GM21717 (cell line): ENCODE data around the gene SMAD3.

ENCODE experiments used
- ATAC-seq: cut with Tn5 transposase; IDR thresholded peaks from one replicate; pipeline ENCODE4 v1.9.1; 2021; ENCODE audit warnings: mild to moderate bottlenecking, moderate library complexity; ENCODE audit not compliant: unreplicated experiment

Gene SMAD3

GRCh38 chr15:67194171-67195114 is 129.0 kb downstream of the SMAD3 start:
- no peak for ATAC-seq

GRCh38 chr15:67195305-67195704 is 129.9 kb downstream of the SMAD3 start:
- ATAC-seq: no peak

- no peak for ATAC-seq
Measured at GRCh38 chr15:67196222-67196621, 130.8 kb downstream of the SMAD3 start.

GRCh38 chr15:67196672-67197363 is 131.4 kb downstream of the SMAD3 start:
- ATAC-seq: no peak

GRCh38 chr15:67197364-67197695 is 131.9 kb downstream of the SMAD3 start:
- ATAC-seq: no peak

GRCh38 chr15:67198157-67198754 is 132.9 kb downstream of the SMAD3 start:
- peak; percentile 53 for ATAC-seq

GRCh38 chr15:67199391-67199790 is 134.0 kb downstream of the SMAD3 start:
- no peak for ATAC-seq

GRCh38 chr15:67199881-67200763 is 134.7 kb downstream of the SMAD3 start:
- ATAC-seq: no peak

GRCh38 chr15:67201136-67201535 is 135.7 kb downstream of the SMAD3 start:
- ATAC-seq: no peak

GRCh38 chr15:67202091-67202490 is 136.7 kb downstream of the SMAD3 start:
- no peak for ATAC-seq

- no peak for ATAC-seq
Measured at GRCh38 chr15:67202991-67203390, 137.6 kb downstream of the SMAD3 start.

- no peak for ATAC-seq
Measured at GRCh38 chr15:67207555-67208207, 142.3 kb downstream of the SMAD3 start.

- ATAC-seq: no peak
Measured at GRCh38 chr15:67208396-67208795, 143.0 kb downstream of the SMAD3 start.

GRCh38 chr15:67210555-67211168 is 145.3 kb downstream of the SMAD3 start:
- ATAC-seq: no peak

- ATAC-seq: no peak
Measured at GRCh38 chr15:67212684-67213367, 147.4 kb downstream of the SMAD3 start.

- no peak for ATAC-seq
Measured at GRCh38 chr15:67215102-67215501, 149.7 kb downstream of the SMAD3 start.

GRCh38 chr15:67216859-67217258 is 151.5 kb downstream of the SMAD3 start:
- ATAC-seq: no peak

GRCh38 chr15:67218428-67218827 is 153.0 kb downstream of the SMAD3 start:
- ATAC-seq: no peak

GRCh38 chr15:67219288-67219687 is 153.9 kb downstream of the SMAD3 start:
- no peak for ATAC-seq
